ENCODE results near the gene CPNE8.

DNA sequence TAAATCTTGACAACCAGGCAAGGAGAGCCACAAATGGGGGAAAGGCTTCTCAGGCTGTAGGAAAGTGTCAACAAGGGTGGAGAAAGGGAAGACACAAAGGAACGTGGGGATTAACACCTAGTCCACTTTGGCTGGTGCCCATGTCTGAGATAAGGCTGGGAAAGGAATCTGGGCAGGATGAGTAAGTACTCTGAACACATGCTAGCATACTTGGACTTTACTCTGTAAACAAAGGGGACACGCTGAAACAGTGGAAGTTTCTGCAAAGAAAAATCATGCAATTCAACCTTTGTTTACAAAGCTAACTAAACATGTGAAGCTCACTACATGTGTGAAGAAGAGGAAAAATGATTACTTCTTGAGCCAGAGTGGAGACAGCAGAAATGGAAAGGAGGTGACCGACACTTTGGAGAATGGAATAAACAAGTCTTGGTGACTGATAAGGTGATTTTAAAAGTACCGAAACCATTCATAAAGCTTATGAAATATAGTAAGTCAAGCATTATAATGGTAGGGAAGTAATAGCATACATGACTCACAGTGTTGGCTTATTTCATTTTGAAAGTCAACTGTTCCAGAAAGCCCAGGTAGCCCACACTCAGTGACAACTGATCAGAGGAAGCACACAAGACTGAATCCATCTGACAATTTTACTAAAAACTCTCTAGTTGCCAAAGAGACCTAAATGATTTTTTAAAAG lies 13.2 kb downstream of the CPNE8 start:
- TF ChIP-seq CTCF (IDR thresholded peaks at IDR 0.05), result no peak
- no peak for TF ChIP-seq POLR2A (IDR thresholded peaks at IDR 0.05)
